HG03108 (cell line): ENCODE measurements around the gene RPS3.
"Not testable (repeated sequence)": the region's sequence is repeated elsewhere in the genome, so short reads cannot be mapped to it uniquely, and the experiment has no call there.

Experiments
- ATAC-seq: cut with Tn5 transposase; IDR thresholded peaks from one replicate; pipeline ENCODE4 v1.9.1; 2021; ENCODE audit warnings: moderate library complexity; ENCODE audit not compliant: unreplicated experiment

The RPS3 gene

GRCh38 chr11:75399344-75400145 lies at the start of gene RPS3:
TSS of gene RPS3 (plus strand) at chr11:75399518. CDS start at chr11:75399548, 30 bp downstream.
- peak; percentile 93 for ATAC-seq

GRCh38 chr11:75349521-75350116 lies 49.7 kb upstream of the RPS3 start:
- ATAC-seq: no peak

GRCh38 chr11:75350122-75350742 lies 49.1 kb upstream of the RPS3 start:
- ATAC-seq: no peak

GRCh38 chr11:75350743-75351540 lies 48.4 kb upstream of the RPS3 start:
- no peak for ATAC-seq

- ATAC-seq: no peak
Measured at GRCh38 chr11:75351541-75351790, 47.9 kb upstream of the RPS3 start, which contains the start of gene ARRB1. TSS of gene ARRB1 (minus strand) at chr11:75351661. CDS start at chr11:75351607, 54 bp downstream.

GRCh38 chr11:75351791-75352587 lies 47.3 kb upstream of the RPS3 start:
- no peak for ATAC-seq

GRCh38 chr11:75352588-75353206 lies 46.6 kb upstream of the RPS3 start:
- no peak for ATAC-seq

- ATAC-seq: no peak
Measured at GRCh38 chr11:75355051-75355450, 44.3 kb upstream of the RPS3 start.

GRCh38 chr11:75356613-75357012 lies 42.7 kb upstream of the RPS3 start:
- ATAC-seq: no peak

GRCh38 chr11:75362285-75362684 lies 37.0 kb upstream of the RPS3 start:
- not testable (repeated sequence) for ATAC-seq

GRCh38 chr11:75365711-75366181 lies 33.6 kb upstream of the RPS3 start:
- no peak for ATAC-seq

GRCh38 chr11:75366826-75367225 lies 32.5 kb upstream of the RPS3 start:
- not testable (repeated sequence) for ATAC-seq

- no peak for ATAC-seq
Measured at GRCh38 chr11:75369560-75370255, 29.6 kb upstream of the RPS3 start.

GRCh38 chr11:75371949-75372876 lies 27.1 kb upstream of the RPS3 start:
- ATAC-seq: no peak

GRCh38 chr11:75373201-75373600 lies 26.1 kb upstream of the RPS3 start:
- ATAC-seq: no peak

GRCh38 chr11:75374646-75375045 lies 24.7 kb upstream of the RPS3 start:
- no peak for ATAC-seq

- ATAC-seq: no peak
Measured at GRCh38 chr11:75375626-75376025, 23.7 kb upstream of the RPS3 start.

GRCh38 chr11:75376175-75376574 lies 23.1 kb upstream of the RPS3 start:
- ATAC-seq: no peak
